HG03442 (cell line): ENCODE measurements around the gene GBA2.
A peak's percentile ranks its signal among the peaks of the same experiment; 100 is the strongest.

Source experiments
- ATAC-seq: cut with Tn5 transposase; IDR thresholded peaks from one replicate; pipeline ENCODE4 v1.9.1; 2021; ENCODE audit warnings: mild to moderate bottlenecking, moderate library complexity; ENCODE audit not compliant: unreplicated experiment

Gene GBA2

DNA sequence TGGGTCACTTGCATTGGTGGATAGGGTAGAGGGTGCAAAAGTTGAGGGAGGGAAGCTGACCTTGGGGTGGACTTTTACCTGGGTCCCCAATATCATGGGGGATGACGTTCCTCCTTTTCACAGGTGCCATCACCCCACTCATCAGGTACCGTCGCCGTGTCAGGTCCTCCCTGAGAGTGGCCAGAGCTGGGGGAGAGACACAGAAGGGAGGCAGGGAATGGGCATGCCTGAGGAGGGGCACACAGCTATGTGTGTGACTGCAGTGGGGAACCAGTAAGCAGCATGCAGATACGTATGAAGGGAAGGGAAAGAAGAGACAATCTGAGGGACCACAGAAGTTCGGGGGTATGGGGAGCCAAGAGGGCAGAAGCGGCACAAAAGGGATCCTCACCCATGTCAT is 10.1 kb downstream of the GBA2 start:
- ATAC-seq: no peak

DNA sequence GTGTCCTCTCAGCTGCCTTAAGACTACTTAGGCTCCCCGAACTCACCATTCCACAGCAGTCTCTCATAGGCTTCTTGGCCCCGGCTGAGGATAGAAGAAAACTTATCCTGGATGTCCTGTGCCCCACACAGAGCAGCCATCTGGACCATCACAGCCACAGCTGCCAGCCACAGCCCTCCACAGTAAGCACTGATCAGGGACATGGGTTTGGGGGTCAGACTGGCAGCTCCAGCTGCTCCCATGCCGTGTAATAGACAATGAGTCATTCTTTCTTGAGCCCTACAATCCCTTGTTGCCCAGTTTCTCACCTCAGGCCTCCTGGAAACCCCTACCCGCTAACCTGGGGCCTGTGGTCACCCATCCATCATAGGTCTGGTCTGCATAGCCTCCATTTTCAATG is 10.8 kb downstream of the GBA2 start:
- no peak for ATAC-seq

DNA sequence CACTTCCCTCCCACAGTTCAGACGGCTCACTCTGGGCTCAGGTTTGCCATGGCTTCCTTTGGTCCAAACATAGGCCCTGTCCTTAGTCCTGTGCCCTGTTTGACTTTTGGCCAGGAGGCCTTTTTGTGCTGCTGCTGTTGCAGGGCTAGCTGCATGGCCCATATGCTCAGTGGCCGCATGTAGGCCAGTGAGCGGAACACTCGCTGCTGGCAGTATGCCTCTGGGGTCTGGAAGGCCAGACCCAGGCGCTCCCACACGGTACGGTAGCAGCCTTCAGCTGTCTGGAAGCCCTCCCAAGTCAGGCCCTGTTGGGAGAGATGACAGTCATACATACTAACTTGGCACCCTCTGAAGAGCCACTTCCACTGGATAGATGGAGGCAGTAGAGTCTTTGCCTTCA is 11.9 kb downstream of the GBA2 start:
- no peak for ATAC-seq

DNA sequence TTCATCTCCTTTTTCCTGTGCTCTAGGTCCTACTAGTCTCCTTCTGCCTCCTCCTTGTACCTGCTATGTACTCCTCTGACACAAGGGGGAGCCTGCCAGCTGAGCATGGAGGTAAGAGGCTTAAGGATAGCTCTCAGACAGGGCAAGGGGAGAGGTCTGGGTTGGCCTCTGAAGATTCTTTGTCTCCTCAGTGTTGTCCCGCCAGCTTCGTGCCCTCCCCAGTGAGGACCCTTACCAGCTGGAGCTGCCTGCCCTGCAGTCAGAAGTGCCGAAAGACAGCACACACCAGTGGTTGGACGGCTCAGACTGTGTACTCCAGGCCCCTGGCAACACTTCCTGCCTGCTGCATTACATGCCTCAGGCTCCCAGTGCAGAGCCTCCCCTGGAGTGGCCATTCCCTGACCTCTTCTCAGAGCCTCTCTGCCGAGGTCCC is 12.8 kb downstream of the GBA2 start:
- no peak for ATAC-seq

DNA sequence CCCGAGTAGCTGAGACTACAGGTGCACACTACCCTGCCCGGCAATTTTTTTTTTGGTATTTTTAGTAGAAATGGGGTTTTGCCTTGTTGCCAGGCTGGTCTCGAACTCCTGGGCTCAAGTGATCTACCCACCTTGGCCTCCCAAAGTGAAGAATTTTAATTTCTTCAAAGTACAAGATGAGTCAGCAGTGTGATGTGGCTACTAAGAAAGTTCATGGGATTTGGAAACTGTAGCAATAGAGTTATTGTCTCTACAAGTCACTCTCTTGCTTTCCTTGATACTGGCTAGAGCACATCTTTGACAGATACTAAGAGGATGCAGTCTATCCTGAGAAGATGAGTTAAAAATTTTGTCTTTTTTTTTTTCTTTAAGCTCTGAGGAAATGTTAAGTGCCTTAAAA is 14.9 kb downstream of the GBA2 start:
- ATAC-seq: no peak

DNA sequence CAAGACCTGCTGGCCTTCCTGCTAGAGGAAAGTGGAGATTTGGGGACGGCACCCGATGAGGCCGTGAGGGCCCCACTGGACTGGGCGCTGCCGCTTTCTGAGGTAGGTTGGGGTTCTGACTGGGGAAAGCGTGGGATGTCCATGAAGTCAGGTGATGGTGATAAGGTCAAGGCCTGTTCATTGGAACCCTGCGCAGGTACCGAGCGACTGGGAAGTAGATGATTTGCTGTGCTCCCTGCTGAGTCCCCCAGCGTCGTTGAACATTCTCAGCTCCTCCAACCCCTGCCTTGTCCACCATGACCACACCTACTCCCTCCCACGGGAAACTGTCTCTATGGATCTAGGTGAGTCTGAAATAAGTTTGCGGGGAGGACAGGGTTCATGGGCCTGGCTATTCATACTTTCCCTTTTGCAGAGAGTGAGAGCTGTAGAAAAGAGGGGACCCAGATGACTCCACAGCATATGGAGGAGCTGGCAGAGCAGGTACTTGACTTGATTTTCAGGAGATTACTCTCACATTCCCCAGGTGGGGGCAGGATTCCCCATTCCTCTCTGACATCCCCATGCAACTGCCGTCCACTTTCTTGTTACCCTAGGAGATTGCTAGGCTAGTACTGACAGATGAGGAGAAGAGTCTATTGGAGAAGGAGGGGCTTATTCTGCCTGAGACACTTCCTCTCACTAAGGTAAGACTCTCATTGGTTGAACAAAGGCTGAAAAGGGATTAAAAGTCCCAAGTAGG is 16.1 kb downstream of the GBA2 start:
- no peak for ATAC-seq

DNA sequence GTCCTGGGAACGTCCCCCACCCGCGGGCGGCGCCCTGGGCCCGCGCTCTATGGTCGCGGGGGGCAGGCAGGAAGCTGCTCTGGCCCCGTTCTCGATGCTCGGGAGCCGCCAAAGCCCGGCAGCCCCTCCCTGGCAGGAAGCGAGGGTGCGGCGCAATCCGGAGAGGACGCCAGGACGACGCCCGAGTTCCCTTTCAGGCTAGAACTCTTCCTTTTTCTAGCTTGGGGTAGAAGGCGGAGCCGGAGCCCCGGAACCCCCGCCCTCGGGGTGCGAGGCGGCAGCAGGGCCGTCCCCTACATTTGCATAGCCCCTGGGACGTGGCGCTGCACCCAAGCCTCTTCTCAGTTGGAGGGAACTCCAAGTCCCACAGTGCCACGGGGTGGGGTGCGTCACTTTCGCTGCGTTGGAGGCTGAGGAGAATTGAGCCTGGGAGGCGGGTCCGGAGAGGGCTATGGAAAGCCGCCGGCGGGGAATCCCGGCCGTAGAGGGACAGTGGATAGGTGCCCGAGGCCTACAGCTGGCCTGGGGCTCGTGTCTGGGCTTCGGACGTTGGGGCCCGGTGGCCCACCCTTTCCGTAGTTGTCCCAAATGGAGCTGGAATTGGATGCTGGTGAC is 16.7 kb downstream of the GBA2 start, which contains the start of the genes CREB3 and TLN1:
TSS of gene CREB3 (plus strand) at position 482 of the 615 bp plus-strand sequence. CDS start at position 589, 107 bp downstream.
TSS of gene TLN1 (minus strand) at position 11 of the 615 bp plus-strand sequence. CDS start 6,501 bp downstream, outside the sequence.
- ATAC-seq: peak; percentile 79

DNA sequence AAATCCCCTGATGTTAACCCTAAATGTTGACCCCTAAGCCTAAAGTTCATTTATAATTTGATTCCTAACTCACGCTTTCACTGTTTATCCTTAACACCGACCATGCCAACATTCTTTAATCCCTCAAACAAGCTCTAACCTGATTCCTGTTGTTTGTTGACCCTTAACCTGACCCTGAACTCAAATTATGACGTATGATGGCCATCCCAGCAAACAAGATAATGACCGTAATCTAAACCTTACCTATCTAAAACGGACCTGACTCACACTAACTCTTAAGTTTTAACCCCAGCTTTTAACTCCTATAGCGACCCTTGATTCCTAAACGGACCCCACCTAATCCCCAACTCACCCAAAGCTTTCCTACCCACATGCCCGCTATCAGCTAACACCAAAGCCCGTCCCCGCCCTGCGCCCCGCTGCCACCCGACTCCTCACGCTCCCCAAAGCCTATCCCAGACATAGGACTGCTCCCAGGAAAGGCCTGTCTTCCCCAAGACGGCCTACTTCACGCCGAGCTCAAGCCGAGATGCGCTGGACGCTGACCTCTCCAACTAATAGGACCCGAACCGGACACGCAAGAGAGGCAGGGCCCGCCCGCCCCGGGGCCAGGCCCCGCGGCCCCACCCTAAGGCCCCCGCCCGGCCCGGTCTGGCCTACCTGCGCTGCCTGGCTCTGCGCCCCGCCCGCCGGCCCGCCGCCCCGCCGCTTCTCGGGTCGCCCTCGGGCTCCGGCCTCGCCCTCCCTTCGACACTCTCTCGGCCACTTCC is 17.4 kb downstream of the GBA2 start:
- ATAC-seq: no peak

DNA sequence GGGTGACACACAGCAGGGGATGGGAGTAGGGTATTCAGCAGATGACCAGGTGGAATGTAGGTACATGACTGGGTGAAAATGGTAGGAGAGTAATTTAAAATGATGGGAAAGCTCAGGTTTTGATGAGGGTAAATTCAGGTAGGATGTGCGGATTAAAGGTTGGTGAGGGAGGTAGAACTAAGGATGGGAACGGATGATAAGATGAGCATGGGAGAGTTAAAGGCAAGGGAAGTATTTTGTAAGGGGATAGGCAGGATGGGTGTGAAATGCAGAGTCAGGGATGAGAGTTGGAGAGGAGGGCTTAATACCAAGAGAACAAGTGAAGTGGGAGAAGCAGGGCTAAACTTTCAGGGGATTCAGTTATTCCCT is 18.6 kb downstream of the GBA2 start:
- ATAC-seq: no peak

DNA sequence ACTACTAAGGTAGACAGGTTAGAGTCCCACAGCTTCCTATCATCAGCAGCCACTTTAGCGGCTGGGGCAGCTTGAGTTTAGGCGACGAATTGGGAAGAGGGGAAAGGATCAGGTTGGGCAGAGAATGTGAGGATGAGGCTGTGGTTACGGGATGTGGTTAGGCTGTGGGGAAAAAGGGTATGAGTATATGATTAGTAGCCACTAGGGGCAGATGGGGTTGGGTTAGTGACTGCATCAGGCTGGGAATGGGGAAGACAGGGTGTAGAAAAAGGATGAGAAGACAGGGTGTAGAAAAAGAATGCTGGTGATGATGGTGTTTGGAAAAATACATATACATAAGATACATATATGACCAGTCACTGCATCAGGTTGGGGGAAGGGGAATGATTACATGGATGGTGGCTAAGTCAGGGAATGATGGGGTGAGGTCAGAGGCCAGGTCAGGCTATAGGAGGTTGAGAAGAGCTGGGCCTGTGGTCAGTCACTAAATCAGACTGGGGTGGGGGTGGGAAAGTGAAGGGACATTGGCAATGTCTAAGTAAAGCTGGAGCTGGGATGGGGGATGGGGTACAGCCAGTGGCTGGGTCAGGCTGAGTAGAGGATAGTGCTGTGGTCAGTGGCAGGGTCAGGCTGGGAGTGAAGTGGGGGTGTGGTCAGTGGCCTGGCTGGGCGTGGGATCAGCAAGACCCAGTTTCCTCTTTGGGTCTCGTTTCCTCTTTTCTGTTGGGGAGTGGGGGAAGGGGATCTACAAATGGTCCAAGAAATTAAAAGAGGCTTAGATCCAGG is 19.1 kb downstream of the GBA2 start:
- ATAC-seq: no peak

DNA sequence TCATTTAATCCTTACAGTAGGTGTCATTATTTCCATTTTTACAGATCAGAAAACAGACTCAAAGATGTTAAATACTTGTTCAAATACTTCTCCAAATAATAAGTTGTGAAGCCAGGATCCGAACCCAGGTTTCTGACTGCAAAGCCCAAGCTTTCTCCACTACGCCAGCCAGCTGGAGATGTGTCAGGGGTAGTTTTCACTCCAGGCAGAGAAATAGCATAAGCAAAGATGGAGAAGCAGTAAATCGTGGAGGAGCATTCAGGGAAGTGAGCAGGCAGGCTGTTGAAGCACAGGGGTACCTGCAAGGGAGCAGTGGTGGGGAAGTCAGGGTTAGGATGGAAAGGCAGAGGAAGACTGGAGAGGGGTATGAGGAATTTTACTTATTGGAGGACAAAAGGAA is 19.9 kb downstream of the GBA2 start:
- no peak for ATAC-seq

DNA sequence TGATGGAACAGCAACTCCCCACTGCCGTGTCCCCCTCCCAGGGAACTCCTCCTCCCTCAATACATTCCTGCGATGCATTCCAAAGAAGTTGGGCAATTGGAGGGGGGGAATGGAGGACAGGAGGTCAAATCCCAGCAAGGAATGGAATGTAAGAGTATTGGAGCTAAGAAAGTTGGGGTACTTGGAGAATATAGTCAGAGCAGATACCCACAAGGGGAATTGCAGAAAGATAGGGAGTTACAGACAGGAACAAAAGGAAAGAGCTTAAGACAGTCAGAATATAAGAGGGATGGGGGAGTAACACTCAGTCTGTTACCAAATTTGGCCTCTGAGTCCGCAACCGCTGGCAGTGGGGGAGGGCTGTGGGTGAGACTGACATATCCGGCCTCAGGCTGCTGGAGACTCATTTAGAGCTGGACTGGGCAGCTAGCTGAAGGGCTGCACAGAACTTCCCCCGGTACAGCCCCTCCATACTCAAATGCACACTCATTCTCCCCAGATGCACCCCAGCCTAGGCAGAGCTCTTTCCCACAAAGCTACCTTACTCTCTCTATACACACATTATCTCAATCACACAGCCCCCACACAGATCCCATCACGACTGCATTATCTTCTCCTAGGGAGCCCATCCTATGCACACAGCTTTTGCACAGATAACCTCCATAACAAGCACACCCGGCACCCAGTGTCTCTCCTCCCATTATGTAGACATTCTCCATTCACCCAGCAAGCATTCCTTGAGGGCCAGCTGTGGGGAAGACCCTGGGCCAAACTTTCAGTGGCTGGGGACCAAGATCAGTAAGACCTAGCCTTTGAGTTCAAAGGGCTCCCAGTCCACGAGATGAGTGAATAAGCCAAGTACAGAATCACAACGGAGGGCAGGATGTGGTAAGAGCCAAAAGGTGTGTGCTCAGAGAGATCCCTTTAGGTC is 20.7 kb downstream of the GBA2 start:
- ATAC-seq: no peak

DNA sequence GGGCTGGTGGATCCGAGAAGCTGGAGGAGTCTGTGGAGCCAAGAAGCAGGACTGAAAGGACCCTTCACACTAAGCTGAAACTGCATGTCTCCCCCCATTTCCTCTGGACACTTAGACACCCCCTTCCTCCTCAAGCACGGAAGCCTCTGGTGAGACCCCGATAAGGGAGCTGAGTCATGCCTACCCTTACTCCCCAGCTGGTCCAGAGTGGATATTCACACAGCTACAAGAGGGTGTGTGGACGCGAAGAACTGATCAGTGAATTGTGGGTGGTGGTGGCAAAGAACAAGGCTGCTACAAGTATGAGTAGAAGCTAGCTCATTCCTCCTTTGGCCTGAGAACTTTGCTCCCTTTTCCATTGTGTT is 21.4 kb downstream of the GBA2 start:
- ATAC-seq: no peak

DNA sequence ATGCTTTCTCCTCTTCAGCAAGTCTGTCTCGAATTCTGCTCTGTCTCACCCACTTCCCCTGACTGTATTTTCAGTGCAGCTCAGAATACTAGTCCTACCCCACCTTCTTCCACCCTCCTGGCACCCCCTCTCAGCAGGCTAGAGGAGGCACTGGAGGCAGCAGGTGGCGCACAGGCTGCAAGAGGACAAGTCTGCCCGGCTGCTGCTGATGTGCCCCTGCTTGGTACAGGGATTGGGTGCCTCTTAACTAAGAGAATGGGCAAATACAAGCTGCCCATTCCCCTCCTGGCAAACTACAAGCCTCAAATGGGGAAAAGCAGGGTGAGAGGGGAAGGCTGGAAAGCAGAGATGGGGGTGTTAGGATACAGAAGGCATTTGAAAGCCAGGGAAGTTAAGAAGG is 22.1 kb downstream of the GBA2 start:
- no peak for ATAC-seq

DNA sequence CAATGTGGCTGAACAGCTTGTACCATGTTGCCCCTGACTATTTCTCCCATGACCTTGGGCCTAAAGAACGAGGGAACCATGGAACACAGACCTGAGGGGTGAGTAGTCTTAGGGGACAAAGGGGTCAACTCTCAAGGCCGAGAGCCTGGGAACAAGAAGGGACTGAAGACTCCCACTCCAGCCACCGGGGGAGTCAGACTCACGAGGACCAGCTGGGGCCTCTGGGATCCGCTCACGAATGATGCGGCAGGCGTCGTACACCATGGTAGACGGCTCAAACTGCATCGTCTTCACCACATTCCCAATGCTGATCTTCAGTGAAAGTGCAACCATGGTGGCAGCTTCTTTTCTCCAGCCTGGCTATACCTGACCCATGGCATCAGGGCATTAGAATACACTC is 23.7 kb downstream of the GBA2 start:
- ATAC-seq: no peak

DNA sequence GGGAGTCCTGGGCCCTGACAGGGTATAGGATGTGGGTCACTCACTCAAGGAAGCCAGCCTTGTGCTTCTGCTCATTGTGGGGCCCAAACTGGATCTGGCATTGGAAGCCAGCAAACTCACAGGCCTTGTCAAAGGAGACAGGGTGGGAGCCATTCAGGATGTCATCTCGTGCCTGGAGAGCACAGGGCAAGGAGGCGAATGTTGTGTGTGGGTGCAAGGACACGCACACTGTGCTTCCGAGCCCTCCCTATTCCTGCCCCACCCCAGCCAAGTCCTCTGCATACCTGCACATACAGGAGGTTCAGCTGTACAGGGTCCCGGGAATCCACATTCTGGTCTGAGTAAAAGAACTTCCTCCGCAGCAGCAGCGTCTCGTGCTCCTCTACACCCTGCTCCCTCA is 25.1 kb downstream of the GBA2 start:
- ATAC-seq: no peak

DNA sequence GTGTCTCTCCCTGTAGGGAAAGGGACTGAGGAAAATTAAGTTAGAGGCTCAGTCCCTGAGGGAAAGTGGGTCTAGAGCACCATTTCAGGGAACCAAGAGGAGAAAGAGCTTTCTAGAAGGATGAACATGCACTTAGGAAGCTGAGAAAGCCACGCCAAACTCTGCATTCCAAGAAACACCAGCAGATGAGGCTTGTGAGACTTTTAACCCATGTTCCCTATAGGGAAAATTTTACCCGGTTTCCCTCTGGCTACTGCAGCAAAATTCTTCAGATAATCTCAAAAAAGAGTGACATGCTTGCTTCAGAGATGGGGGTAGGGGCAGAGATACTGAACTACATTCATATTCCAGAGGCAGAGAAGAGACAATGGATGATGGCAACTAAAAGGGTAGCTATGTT is 25.6 kb downstream of the GBA2 start:
- ATAC-seq: no peak

DNA sequence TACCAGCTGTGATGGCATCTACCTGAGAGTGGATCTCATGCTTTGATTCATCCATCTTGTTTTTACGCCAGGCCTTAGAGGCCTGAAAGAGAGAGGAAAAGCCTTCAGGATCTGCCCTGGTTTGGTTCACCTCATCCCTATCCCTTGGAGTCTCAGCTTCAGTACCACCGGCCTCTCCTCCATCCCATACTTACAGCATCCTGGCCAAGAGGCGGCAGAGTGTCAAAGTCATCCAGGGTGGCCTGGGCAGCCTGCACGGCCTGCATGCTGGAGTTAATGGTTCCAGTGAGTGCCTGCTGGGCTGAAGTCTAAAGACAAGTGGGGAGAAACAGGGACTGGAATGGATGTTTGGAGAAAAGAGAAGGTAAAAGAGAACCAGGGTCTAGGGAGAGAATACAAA is 29.5 kb downstream of the GBA2 start:
- ATAC-seq: no peak

DNA sequence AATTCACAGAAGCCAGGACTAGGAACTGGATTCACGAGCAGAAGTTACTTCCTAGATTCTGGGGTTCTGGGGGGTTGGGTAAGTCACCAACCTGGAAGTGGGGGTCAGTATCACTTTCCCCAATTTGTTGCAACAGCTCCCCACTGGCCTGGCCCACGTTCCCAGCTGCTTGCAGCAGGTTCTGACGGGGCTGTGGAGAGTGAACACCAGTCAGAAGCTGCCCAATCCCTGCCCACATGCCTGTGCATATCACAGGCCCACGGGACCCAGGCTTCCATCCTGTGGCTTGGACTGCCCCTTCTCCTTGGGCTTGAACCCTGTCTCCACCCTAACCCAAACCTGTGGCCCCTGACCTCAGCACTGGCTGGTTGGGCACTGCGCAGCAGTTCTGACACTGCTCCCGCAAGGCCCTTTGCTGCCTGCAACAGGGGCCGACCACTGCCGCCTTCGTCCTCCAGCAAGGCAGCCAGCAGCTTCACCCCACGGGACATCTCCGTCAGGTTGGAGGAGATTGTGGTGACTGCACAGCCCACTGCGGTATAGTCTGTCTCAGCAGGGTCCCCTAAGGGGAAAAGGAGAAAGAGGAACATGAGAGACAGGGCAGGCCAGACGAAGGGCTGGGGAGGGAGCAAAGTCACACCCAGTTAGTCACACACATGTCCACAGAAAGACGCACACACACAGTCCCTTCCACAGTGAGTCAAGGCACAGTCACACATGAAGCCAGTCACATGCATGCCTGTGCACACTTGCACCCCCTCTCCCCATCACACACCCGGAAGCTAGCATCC is 30.1 kb downstream of the GBA2 start:
- ATAC-seq: no peak
